ACC112 (cell line): ENCODE results near the gene LIMS2.
A peak's percentile ranks its signal among the peaks of the same experiment; 100 is the strongest.

ENCODE experiments used
- H2AFZ ChIP-seq: fragments of 200-600 bp; sonication (generic); one replicate; pipeline ENCODE4 v1.6.0; 2017; ENCODE audit warnings: antibody characterized with exemption, low read length; ENCODE audit not compliant: unreplicated experiment
- H3K27ac ChIP-seq: fragments of 200-600 bp; sonication (generic); 2 replicates; pipeline ENCODE4 v1.5.1; 2014; ENCODE audit warnings: low read depth, mild to moderate bottlenecking, antibody characterized with exemption, low read length, moderate library complexity
- H3K27me3 ChIP-seq: fragments of 200-600 bp; sonication (generic); 2 replicates; pipeline ENCODE4 v1.6.1; 2014; ENCODE audit warnings: mild to moderate bottlenecking, antibody characterized with exemption, low read length, moderate library complexity, mixed read lengths; ENCODE audit not compliant: insufficient read depth
- H3K36me3 ChIP-seq: fragments of 200-600 bp; sonication (generic); 2 replicates; pipeline ENCODE4 v1.6.1; 2016; ENCODE audit warnings: mild to moderate bottlenecking, antibody characterized with exemption, low read length, moderate library complexity, mixed read lengths; ENCODE audit not compliant: insufficient read depth
- H3K4me1 ChIP-seq: fragments of 200-600 bp; sonication (generic); one replicate; pipeline ENCODE4 v1.6.1; 2016; ENCODE audit warnings: low read length, mixed read lengths; ENCODE audit not compliant: insufficient read depth, unreplicated experiment, control insufficient read depth
- H3K4me3 ChIP-seq: fragments of 200-600 bp; sonication (generic); 2 replicates; pipeline ENCODE4 v1.5.1; 2014; ENCODE audit warnings: mild to moderate bottlenecking, low read depth, low read length
- H3K79me2 ChIP-seq: fragments of 200-600 bp; sonication (generic); one replicate; pipeline ENCODE4 v1.6.0; 2016; ENCODE audit warnings: low read length; ENCODE audit not compliant: control insufficient read depth, unreplicated experiment, insufficient read depth

The LIMS2 gene

GRCh38 chr2:127683056-127683455, 7.7 kb upstream of the LIMS2 start:
- Histone ChIP-seq H3K27me3 (0 out of 2 replicates have a peak, but pooled peaks cover 2% of the 10 kb centered on the region), H3K27ac (no peak overlapping the region), H3K4me1 (peaks cover 11% of the 10 kb centered on the region), H3K4me3 (no peak overlapping the region), H3K36me3 (no peaks in the 10 kb centered on the region), H3K79me2 (no peaks in the 10 kb centered on the region), H2AFZ (no peak overlapping the region)

GRCh38 chr2:127681976-127682857, 6.9 kb upstream of the LIMS2 start:
- Histone ChIP-seq H3K27me3 (0 out of 2 replicates have a peak, but pooled peaks cover 10% of the 10 kb centered on the region), H3K27ac (no peak overlapping the region), H3K36me3 (no peaks in the 10 kb centered on the region), H3K4me3 (no peak overlapping the region), H3K4me1 (peaks cover 11% of the 10 kb centered on the region), H2AFZ (no peak overlapping the region), H3K79me2 (no peaks in the 10 kb centered on the region)

- Histone ChIP-seq H3K4me1 (peaks cover 11% of the 10 kb centered on the region), H3K79me2 (no peaks in the 10 kb centered on the region), H3K27me3 (peaks cover 15% of the 10 kb centered on the region; the same call in 1 of the 2 replicates), H3K27ac (no peak overlapping the region), H3K36me3 (no peaks in the 10 kb centered on the region), H2AFZ (peak overlapping the region; percentile 74), H3K4me3 (peak overlapping the region; percentile 64)
Measured at GRCh38 chr2:127681288-127681804, 6.0 kb upstream of the LIMS2 start.

- no peaks in the 10 kb centered on the region for H3K79me2 ChIP-seq
- H2AFZ ChIP-seq: peak overlapping the region; percentile 74
- H3K4me3 ChIP-seq: peak overlapping the region; percentile 64
- H3K27ac ChIP-seq: no peak overlapping the region
- H3K4me1 ChIP-seq: peaks cover 11% of the 10 kb centered on the region
- peaks cover 15% of the 10 kb centered on the region; the same call in 1 of the 2 replicates for H3K27me3 ChIP-seq
- no peaks in the 10 kb centered on the region for H3K36me3 ChIP-seq
Measured at GRCh38 chr2:127680706-127681287, 5.5 kb upstream of the LIMS2 start.

- Histone ChIP-seq H3K4me1 (peaks cover 11% of the 10 kb centered on the region), H3K4me3 (no peak overlapping the region), H3K36me3 (no peaks in the 10 kb centered on the region), H3K27me3 (peaks cover 15% of the 10 kb centered on the region; the same call in 1 of the 2 replicates), H3K79me2 (no peaks in the 10 kb centered on the region), H3K27ac (no peak overlapping the region), H2AFZ (no peak overlapping the region)
Measured at GRCh38 chr2:127679680-127680361, 4.5 kb upstream of the LIMS2 start.

GRCh38 chr2:127678991-127679390, 3.7 kb upstream of the LIMS2 start:
- H3K27ac ChIP-seq: no peak overlapping the region
- peaks cover 15% of the 10 kb centered on the region; the same call in 1 of the 2 replicates for H3K27me3 ChIP-seq

GRCh38 chr2:127678531-127678930, 3.2 kb upstream of the LIMS2 start:
- Histone ChIP-seq H2AFZ (no peak overlapping the region), H3K4me3 (no peak overlapping the region), H3K36me3 (no peaks in the 10 kb centered on the region), H3K27ac (no peak overlapping the region), H3K27me3 (peaks cover 15% of the 10 kb centered on the region; the same call in 1 of the 2 replicates), H3K79me2 (no peaks in the 10 kb centered on the region), H3K4me1 (peaks cover 17% of the 10 kb centered on the region)

More at GRCh38 chr2:127678991-127679390, 3.7 kb upstream of the LIMS2 start:
- Histone ChIP-seq H3K4me1 (peaks cover 17% of the 10 kb centered on the region), H2AFZ (no peak overlapping the region), H3K79me2 (no peaks in the 10 kb centered on the region), H3K4me3 (no peak overlapping the region), H3K36me3 (no peaks in the 10 kb centered on the region)

GRCh38 chr2:127676906-127677305, 1.6 kb upstream of the LIMS2 start:
- H3K27ac ChIP-seq: no peak overlapping the region
- H2AFZ ChIP-seq: no peak overlapping the region
- H3K4me3 ChIP-seq: no peak overlapping the region
- no peaks in the 10 kb centered on the region for H3K79me2 ChIP-seq
- H3K4me1 ChIP-seq: peaks cover 15% of the 10 kb centered on the region
- peaks cover 15% of the 10 kb centered on the region; the same call in 1 of the 2 replicates for H3K27me3 ChIP-seq
- H3K36me3 ChIP-seq: no peaks in the 10 kb centered on the region

- Histone ChIP-seq H3K27ac (no peak overlapping the region), H3K4me1 (peaks cover 7% of the 10 kb centered on the region), H3K36me3 (no peaks in the 10 kb centered on the region), H3K79me2 (no peaks in the 10 kb centered on the region), H3K4me3 (peak overlapping the region; percentile 80), H3K27me3 (peaks cover 15% of the 10 kb centered on the region; the same call in 1 of the 2 replicates), H2AFZ (peak overlapping the region; percentile 98)
Measured at GRCh38 chr2:127674241-127675209, 805 bp downstream of the LIMS2 start.
